ENCODE measurements around the gene WFDC11. TPM values are rescaled to one million over a fixed set of nuclear protein-coding genes. Genes with fewer than 3 reads are reported as not detected.
A peak's percentile ranks its signal among the peaks of the same experiment; 100 is the strongest.

The WFDC11 gene
- total RNA-seq, 2 donors from 2014 or later: not detected

- Histone ChIP-seq H3K9me3 (no peaks in the 10 kb centered on the region), H3K36me3 (no peaks in the 10 kb centered on the region), H3K4me1 (no peaks in the 10 kb centered on the region), H3K9ac (ENCODE audit: low read depth in 2 of 2, low read length in 2 of 2) (no peak within 1 kb of the TSS), H3K27me3 (no peaks in the 10 kb centered on the region), H3K27ac (no peak within 1 kb of the TSS), H3K4me3 (no peak within 1 kb of the TSS)
- no peak for DNase-seq
- intact Hi-C loops (cut with DNase I): no loop called here
- no peak for TF ChIP-seq CTCF (IDR thresholded peaks at IDR 0.05)
These were observed 38.9 kb downstream of the WFDC11 start, which contains the start of gene WFDC9 for GRCh38 chr20:45631184-45631583. Gene WFDC9, minus strand, starts transcription at chr20:45631284. Its CDS starts 21,103 bp downstream, at chr20:45610181.

GRCh38 chr20:45630371-45630770 is 39.7 kb downstream of the WFDC11 start:
- TF ChIP-seq CTCF (IDR thresholded peaks at IDR 0.05): no peak
- intact Hi-C loops (cut with DNase I): no loop called here
- H3K9me3 ChIP-seq: no peaks in the 10 kb centered on the region
- no peak for DNase-seq
- H3K4me1 ChIP-seq: no peaks in the 10 kb centered on the region
- H3K4me3 ChIP-seq: no peak overlapping the region
- H3K36me3 ChIP-seq: no peaks in the 10 kb centered on the region
- H3K27ac ChIP-seq: no peak overlapping the region
- H3K27me3 ChIP-seq: no peaks in the 10 kb centered on the region
- H3K9ac ChIP-seq (ENCODE audit: low read depth in 2 of 2, low read length in 2 of 2): no peak overlapping the region

DNA sequence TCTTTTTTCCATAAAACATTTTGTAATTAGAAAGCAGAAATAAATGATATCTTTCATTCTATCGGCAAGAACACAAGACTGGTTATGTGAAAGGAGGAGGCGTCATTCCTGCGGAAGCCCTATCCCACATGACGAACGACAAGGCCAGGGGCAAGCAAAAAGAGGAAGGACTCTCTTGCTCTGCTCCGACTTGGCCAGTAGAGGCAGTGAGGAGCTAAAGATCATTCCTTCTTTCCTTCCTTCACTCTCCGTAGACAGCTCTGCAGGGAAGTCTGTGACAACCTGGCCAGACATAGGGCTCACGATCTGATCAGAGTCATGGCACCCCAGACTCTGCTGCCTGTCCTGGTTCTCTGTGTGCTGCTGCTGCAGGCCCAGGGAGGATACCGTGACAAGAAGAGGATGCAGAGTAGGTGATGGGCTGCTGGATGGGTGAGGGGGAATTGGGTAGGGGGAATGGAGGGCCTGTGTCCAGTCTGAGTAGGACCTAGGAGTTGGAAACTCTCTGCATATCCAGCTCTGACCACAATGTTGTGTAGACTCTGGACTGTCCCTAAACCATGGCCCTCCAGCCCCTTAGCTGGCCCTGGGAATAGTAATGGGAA is 40.4 kb downstream of the WFDC11 start, which contains the start of gene WFDC10A:
Gene WFDC10A, plus strand, starts transcription at position 244 of the 605 bp plus-strand sequence. Its CDS starts 75 bp downstream, at position 319.
- Histone ChIP-seq H3K27ac (no peak within 1 kb of the TSS), H3K4me1 (no peaks in the 10 kb centered on the region), H3K4me3 (no peak within 1 kb of the TSS), H3K9ac (ENCODE audit: low read depth in 2 of 2, low read length in 2 of 2) (no peak within 1 kb of the TSS), H3K27me3 (no peaks in the 10 kb centered on the region), H3K36me3 (no peaks in the 10 kb centered on the region), H3K9me3 (no peaks in the 10 kb centered on the region)
- peak; percentile 68 for TF ChIP-seq CTCF (IDR thresholded peaks at IDR 0.05)
- intact Hi-C loops (cut with DNase I): no loop called here
- DNase-seq: peak; percentile 54

DNA sequence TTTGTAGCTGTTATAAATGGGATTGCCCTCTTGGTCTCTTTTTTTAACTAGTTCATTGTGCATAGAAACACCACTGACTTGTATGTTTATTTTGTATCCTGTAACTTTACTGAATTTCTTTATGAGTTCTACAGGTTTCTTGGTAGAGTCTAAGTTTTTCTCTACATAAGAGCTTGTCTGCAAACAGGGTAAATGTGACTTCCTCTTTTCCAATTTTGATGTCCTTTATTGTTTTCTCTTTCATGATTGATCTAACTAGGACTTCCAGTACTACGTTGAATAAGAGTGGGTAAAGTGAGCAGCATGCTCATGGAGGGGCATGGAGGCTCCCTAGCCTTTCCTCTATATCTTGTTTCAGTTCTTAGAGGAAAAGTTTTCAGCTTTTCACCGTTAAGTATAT is 43.5 kb downstream of the WFDC11 start:
- DNase-seq: no peak
- intact Hi-C loops (cut with DNase I): no loop called here
- H3K36me3 ChIP-seq: no peaks in the 10 kb centered on the region
- no peaks in the 10 kb centered on the region for H3K27me3 ChIP-seq
- H3K27ac ChIP-seq: no peak overlapping the region
- H3K4me1 ChIP-seq: no peaks in the 10 kb centered on the region
- no peak overlapping the region for H3K9ac ChIP-seq (ENCODE audit: low read depth in 2 of 2, low read length in 2 of 2)
- H3K4me3 ChIP-seq: no peak overlapping the region
- TF ChIP-seq CTCF (IDR thresholded peaks at IDR 0.05): no peak
- H3K9me3 ChIP-seq: no peaks in the 10 kb centered on the region

DNA sequence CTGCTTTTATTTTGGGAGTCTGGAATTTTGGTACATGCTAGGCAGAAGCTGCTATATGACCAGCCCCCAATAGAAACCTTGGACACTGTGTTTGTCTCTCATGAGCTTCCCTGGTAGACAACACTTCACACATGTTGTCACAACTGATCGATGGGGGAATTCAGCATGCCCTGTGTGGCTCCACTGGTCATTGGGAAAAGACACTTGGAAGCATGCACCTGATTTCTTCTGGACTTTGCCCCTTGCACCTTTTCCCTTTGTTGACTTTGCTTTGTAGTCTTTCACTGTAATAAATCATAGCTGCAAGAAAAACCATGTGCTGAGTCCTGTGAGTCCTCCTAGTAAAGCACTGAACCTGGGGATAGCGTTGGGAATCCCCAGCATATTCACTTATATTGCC is 48.4 kb downstream of the WFDC11 start:
- Histone ChIP-seq H3K36me3 (no peaks in the 10 kb centered on the region), H3K9ac (ENCODE audit: low read depth in 2 of 2, low read length in 2 of 2) (no peak overlapping the region), H3K27me3 (no peaks in the 10 kb centered on the region), H3K4me1 (no peaks in the 10 kb centered on the region), H3K27ac (no peak overlapping the region), H3K9me3 (no peaks in the 10 kb centered on the region), H3K4me3 (no peak overlapping the region)
- no peak for TF ChIP-seq CTCF (IDR thresholded peaks at IDR 0.05)
- peak; percentile 81 for DNase-seq
- intact Hi-C loops (cut with DNase I): no loop called here
